ENCODE data around the gene MRM1.

Gene MRM1

DNA sequence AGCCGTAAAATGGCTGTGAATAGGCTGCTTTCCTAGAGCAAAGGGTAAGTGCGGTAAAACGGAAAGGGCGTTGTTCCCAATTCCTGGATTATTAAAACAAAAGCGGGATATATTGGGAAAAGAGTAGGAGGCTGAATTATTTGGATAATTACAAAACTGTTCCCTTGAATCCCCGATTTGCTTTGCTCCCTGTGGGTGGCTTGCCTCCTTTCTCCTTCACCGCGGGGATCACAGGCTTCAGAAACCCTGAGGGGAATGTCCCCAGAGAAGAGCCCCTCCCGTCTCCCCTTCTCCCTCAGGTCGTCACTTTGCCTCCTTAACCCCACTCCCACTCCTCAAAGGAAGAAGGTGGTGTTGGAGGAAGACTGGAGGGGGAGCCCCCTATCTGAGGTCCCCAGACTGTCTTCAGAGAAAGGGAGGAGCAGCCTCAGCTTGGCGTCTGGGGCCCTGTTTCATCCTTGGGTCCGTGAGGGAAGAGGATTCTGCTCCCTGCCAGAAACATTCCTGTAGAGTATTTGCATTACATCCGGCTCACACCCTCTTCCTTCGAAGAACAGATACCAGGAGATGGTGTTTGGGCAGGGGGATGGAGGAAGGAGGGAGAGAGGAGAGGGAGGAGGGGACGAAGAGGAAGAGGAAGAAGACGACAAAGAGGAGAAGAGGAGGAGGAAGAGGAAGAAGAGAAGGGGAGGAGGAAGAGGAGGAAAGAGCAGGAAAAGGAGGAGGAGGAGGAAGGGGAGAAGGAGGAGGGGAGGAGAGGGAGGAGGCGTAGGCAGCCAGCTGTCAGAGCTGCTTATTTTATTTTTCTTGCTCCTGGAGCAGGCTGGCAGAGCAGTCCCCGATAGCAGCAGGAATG is 31.8 kb downstream of the MRM1 start:
- DNase-seq: no peak

DNA sequence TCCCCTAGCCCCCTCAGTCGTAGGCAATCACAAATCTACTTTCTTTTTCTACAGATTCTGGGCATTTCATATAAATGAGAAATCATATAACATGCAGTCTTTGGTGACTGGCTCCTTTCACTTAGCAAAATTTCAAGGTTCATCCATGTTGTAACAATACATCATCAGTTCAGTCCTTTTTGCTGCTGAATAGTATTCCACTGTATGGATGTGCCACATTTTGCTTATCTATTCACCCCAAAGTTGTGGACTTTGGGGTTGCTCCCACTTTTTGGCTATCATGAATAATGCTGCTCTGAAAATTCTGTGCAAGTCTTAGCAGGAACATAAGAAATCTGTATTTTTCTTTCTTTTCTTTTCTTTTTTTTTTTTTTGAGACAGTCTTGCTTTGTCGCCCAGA is 39.0 kb downstream of the MRM1 start:
- DNase-seq: no peak

DNA sequence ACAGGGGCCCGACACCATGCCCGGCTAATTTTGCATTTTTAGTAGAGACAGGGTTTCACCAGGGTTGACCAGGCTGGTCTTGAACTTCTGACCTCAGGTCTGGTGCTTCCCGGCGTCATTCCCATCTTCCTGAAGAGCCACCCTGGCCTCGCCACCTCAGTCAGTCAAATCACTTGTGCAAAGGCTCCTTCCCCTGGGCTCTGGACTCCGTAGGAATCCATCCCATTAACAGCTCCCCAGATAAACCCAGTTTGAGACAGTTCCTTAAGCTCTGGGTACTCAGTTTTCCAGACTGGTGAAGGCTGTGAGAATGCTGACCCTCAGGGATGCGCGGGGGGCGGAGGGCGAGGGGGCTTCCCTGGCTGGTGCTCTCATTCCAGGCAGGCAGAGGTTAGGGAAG is 39.5 kb downstream of the MRM1 start:
- no peak for DNase-seq

DNA sequence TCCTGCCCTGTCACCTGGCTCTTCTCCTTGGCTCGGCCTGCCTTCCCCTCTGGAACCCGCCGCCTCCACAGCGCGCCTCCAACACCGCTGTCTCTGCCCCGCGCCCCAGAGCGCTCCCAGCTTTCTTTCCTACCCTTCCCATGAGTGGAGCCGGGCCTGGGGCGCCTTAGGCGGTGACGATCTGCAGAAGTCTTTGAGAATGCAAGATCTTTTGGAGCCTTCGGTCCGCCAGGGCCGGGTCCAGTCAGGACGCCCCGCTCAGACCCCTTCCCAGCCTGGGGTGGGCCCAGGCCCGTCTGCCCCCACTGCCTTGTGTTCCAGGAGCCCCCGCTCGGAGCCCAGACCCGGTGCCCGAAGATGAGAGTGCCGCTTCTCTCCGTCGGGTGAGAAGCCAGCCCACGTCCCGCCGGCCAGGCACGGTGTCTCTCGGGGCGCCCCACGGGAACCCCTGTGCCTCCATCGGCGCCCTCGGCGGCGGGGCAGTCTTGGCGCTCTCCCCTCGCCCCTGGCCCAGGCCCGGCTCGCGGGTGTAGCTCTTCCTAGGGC is 40.0 kb downstream of the MRM1 start:
- DNase-seq: no peak

DNA sequence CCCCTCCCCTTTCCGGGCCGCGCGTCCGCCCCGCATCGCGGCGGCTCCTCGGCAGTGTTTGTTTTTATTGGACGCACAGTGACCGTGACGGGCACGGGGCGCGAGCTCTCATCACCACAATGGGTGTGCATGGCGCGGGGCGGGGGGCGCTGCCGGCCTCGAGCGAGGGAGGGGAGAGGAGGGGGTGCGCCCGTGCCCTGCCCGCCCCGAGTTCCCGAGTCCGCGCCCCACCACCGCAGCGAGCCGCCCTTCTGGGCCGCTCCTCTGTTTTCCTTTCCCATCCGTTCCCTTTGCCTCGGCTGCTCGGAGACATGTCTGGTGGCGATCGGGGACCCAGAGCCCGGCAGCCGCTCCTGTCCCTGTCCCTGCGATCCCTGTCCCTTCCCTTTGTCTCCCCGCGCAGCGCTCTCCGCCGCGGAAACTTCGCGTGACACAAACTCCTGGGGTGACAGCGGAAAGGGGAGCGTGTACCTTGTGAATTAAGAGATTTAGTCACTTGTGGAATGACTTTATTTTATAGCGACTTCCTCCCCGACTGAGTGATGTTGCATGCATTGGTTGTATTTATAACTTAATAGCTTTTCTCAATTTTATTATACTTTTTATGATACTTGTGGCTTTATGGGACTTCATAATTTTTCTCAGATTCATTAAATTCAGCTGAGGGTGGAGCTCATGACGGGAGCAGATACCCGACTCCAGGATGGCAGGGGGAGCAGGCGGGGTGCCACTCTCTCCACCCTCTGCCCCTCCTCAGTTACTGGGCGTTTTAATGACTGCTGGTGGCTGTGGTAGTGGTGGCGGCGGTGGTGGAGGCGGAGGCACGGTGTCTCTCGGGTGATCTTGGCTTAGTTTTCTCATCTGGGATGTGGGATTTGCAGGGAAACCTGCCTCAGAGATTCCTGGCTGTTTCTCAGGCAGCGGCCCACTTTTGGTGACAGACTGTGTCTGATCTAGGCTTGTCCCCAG is 40.8 kb downstream of the MRM1 start:
- DNase-seq: peak; percentile 31

DNA sequence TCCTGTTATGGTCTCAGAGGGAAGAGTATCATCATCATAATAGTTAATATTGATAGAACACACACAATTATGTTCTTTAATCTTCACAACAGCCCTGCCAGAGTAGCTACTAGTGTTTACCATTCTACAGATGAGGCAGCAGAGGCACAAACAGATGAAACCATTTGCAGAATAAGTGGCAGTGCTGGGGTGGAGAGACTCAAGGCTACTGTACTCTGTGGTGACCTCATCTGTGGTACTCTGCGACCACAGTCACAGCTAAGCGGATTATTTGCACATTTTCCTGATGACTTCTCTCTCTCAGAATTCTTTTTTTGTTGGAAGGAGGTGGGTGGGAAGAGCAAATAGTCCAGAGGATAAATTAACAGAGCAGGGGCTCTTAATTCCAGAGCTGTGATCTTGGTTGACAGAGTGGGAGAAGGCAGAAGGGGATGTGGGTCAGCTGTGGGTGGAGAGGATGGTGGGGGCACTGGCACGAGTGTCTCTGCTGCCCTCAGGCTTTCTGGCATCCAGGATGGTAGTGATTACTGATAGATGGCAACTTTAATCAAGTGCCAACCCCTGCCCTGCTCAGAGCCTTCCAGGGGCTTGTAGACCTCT is 41.8 kb downstream of the MRM1 start:
- no peak for DNase-seq

DNA sequence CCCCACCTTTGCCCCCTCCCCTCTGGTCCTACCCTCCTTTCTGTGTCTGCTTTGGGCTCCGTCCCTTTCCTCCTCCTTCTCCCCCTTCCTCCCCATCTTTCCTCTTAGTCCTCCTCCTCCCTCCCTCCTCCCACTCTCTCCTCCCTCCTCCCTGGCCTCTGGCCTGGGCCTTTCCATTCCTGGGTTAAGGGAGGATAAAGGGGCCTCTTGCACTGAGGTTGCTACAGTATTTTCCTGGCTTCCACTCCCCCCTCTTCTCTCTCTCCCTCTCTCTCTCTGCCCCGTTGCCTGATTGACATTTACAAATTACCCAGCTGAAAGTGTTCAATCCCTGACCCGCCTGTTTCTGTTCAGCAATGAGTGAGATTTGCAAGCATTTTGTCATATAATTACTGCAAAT is 44.0 kb downstream of the MRM1 start:
- no peak for DNase-seq

DNA sequence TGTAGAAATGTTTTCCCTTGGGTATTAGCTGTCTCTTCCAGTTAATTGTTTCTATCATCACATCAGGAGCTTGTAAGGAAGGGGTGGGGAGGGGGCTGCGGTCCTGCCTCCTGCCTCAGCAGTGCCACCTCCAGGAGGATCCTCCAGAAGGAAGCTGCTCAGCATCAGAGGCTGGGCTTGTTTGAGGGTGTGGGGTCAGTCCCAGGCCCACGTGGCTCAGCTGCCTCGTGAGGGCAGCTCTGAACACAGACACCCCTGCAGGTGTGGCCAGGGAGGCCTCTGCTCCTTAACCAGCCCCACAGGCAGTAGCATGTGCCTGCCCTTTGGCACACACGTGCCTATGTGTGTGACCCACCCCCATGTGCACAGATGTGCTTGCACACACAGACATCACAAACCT is 46.3 kb downstream of the MRM1 start:
- peak; percentile 61 for DNase-seq

DNA sequence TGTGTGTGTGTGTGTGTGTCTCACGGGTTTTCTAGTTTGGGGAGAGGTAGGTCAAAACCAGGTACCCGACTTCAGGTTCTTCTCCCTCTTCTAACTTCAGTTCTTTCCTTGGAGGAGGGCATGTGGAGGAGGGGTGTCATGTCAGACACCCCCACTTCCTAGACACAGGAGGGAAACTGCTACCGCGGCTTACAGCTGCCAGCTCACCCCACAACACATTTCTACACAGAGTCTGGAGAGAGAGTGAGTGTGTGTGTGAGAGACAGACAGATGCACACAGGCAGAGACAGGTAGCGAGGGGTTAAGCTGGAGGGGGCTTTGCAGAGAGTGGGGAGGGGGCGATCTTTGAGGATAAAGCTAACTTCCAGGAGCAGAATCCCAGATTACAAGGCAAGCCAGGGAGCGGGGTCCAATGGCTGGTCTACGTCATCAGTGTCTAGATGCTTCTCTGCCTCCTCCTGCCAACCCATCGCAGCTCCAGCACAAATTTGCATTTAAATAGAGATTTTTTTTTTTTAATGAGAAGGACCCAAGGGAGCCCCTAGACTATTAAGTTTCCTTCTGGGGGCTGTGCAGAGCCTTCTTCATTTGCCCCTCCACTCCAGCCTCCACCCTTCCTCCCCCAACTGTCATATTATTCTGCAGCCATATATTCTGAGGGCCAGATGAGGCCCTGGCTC is 48.9 kb downstream of the MRM1 start:
- DNase-seq: no peak

DNA sequence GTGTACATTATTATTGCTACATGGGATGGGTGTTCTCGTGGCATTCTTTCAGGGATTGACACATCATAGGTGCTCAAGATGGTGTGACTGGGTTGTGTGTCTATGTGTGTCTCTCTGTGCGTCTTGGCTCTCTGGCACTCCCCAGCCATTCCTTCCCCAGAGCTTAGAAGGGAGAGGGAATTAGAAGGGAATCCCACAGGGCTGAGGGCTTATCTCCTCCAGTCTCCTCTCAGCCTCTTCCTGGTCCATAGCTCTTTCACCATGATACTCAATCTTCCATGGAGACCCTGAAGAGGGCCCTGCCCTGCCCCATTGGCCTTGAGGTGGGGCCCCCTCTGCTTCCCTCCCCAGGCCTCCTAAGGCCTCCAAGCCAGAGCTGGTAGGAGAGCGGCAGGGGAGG is 52.0 kb downstream of the MRM1 start:
- peak; percentile 37 for DNase-seq

DNA sequence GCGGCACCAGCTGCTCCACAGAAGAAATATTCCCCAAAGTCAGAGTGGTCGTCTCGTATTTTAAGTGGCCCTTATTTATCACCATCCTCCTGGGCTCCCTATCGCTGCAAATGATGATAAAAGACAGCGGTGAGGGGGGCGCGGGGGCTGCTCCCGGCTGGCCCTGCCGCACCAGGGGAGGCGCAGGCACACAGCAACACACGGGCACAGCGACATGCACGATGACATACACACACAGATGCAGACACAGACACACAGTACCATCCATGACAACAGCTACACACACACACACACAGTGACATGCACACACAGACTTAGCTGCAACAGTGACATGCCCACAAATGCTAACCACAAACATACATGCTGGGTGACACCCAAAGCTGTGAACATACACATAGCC is 52.5 kb downstream of the MRM1 start:
- DNase-seq: no peak

DNA sequence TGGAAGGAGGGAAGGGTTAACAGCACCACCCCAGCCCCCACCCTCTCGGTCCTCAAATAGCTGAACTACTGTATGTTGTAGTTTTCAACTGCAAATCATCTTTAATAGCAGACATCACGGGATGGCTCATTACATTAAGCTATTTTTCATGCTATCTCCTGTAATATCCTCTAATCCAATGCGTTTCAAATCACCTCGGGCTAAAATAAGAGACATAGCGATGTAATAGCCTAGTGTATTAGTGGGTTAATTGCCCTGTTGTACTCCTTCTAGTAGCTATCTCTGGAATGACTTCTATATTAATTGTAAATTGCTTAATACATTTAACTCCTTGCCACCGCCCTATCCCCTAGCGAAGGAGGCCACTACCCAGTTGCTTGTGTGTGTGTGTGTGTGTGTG is 54.3 kb downstream of the MRM1 start:
- DNase-seq: no peak

DNA sequence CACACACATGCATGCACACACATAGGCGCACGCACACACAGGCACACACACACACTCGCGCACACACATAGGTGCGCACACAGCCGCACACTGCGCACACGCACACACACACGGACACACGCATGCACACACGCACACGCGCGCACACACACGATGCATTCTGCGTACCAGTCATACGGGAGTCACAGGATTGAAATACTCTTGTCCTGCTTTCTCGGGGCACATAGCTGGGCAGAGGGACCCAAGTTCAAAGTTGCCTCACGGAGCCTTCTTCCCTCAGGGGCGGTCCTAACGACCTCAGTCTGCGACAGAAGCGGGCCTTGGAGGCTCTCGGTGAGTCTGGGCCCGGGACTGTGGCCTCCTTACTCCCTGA is 56.0 kb downstream of the MRM1 start:
- DNase-seq: no peak

DNA sequence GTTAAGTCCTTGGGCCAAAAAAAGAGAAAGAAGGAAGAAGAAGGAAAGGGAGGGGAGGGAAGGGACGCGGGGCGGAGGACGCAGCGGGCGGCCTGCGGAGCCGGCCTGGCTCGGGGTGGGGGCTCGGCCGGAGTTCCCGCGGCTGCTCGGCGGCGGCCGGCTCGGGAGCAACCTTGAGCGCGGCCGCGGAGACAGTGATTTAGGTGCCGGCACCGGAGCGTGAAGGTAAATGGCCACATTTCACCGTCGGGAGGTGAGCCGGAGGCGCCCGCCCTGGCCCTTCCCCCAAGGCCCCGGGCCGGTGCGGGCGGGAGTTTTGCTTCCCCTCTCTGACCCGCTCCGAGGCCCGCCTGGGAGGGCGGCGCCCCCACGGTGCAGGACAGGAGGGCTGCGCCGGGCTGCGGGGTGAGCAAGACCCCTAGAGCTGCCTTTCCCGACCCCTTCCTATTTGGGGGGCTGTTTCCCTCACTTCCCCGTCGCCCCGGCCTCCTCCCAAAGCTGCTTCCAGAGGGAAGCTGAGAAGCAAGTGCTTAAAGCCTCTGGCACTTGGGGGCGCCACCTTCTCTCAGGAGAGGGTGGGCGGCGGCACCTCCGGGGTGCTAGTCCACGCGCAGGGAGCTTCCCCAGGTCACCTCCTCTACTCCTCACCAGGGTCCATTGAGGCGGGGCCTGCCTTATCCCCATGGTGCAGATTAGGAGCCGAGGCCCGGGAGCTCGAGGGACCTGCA is 56.5 kb downstream of the MRM1 start:
- DNase-seq: peak; percentile 44
